UCSD-AML1 (cell line): Measurements from ENCODE around the gene MINAR2.

Experiments
- DNase-seq: peaks from one replicate; lab custom pipeline; 2025; ENCODE audit not compliant: unreplicated experiment; lab: John Stamatoyannopoulos, UW

Gene MINAR2

GRCh38 chr5:129771058-129771838 is 23.4 kb downstream of the MINAR2 start:
- DNase-seq: peak; percentile 17

- no peak for DNase-seq
Observed at GRCh38 chr5:129773376-129773775, 25.5 kb downstream of the MINAR2 start.

DNA sequence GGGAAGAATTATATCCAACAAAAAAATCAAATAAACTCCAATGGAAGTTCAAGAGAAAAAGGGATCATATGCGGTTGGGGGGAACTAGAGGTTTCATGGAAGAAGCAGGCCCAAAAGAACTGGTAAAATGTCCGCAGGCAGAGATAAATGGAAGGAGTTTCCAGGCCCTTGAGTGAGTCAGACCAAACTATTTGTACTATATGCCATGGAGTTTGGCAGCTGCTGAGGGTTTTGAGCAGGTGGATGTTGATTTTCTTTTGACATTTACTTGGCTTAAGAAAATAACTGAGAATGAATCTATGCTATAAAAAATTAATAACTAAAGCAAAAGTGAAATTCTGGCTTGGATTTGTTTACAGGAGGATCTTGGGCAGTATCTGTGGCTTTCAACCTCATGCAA is 33.7 kb downstream of the MINAR2 start:
- no peak for DNase-seq

- DNase-seq: no peak
Observed at GRCh38 chr5:129803403-129803802, 55.5 kb downstream of the MINAR2 start.

DNA sequence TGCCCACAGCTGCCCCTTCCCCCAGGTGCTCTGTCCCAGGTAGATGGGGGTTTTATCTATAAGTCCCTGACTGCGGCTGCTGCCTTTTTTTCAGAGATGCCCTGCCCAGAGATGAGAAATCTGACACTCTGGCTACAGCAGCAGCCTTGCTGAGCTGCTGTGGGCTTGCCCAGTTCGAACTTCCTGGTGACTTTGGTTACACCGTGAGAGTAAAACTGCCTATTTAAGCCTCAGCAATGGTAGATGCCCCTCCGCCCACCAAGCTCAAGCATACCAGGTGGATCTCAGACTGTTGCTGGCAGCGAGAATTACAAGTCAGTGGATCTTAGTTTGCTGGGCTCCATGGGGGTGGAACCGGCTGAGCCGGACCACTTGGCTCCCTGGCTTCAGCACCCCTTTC is 56.8 kb downstream of the MINAR2 start:
- DNase-seq: no peak

- DNase-seq: no peak
Observed at GRCh38 chr5:129807162-129807814, 59.4 kb downstream of the MINAR2 start.
